GM12864 (cell line): Measurements from ENCODE around the gene CLCN2.

Experiments
- DNase-seq: peaks from one replicate; pipeline ENCODE4 v3.0.0-alpha.2; 2011; ENCODE audit warnings: low read depth
- H3K4me3 ChIP-seq: 2 replicates; pipeline ENCODE4 v1.5.1; 2011; ENCODE audit warnings: mild to moderate bottlenecking, low read depth, low read length, control low read depth
- CTCF ChIP-seq: IDR thresholded peaks from 2 replicates; pipeline ENCODE4 v1.5.1; 2011; ENCODE audit warnings: low read depth, mild to moderate bottlenecking, moderate library complexity, low read length, control low read depth, inconsistent platforms; ENCODE audit errors: missing control alignments

CLCN2 gene

GRCh38 chr3:184333190-184333589 lies 28.2 kb downstream of the CLCN2 start:
- no peak for TF ChIP-seq CTCF

GRCh38 chr3:184332370-184333090 lies 28.9 kb downstream of the CLCN2 start:
- no peak for TF ChIP-seq CTCF
- DNase-seq, result no peak
- H3K4me3 ChIP-seq, result no peak overlapping the region

More at GRCh38 chr3:184333190-184333589, 28.2 kb downstream of the CLCN2 start:
- no peak for DNase-seq
- no peak overlapping the region for H3K4me3 ChIP-seq

- no peak overlapping the region for H3K4me3 ChIP-seq
- no peak for TF ChIP-seq CTCF
- DNase-seq, result no peak
Observed at GRCh38 chr3:184328516-184328915, 32.9 kb downstream of the CLCN2 start.

- no peak for DNase-seq
- no peak for TF ChIP-seq CTCF
- H3K4me3 ChIP-seq, result no peak overlapping the region
Observed at GRCh38 chr3:184327171-184327570, 34.2 kb downstream of the CLCN2 start.

GRCh38 chr3:184325715-184326369 lies 35.6 kb downstream of the CLCN2 start:
- no peak for TF ChIP-seq CTCF
- no peak overlapping the region for H3K4me3 ChIP-seq

GRCh38 chr3:184325269-184325668 lies 36.1 kb downstream of the CLCN2 start:
- TF ChIP-seq CTCF, result no peak
- no peak for DNase-seq
- no peak overlapping the region for H3K4me3 ChIP-seq

More at GRCh38 chr3:184325715-184326369, 35.6 kb downstream of the CLCN2 start:
- DNase-seq, result no peak
